ENCODE data around the gene MRPL52.
"Not testable (repeated sequence)": the region's sequence is repeated elsewhere in the genome, so short reads cannot be mapped to it uniquely, and the experiment has no call there.

The MRPL52 gene

GRCh38 chr14:22811722-22812121 lies 18.0 kb upstream of the MRPL52 start:
- no peak for DNase-seq

GRCh38 chr14:22812744-22813143 lies 16.9 kb upstream of the MRPL52 start:
- DNase-seq: no peak

DNA sequence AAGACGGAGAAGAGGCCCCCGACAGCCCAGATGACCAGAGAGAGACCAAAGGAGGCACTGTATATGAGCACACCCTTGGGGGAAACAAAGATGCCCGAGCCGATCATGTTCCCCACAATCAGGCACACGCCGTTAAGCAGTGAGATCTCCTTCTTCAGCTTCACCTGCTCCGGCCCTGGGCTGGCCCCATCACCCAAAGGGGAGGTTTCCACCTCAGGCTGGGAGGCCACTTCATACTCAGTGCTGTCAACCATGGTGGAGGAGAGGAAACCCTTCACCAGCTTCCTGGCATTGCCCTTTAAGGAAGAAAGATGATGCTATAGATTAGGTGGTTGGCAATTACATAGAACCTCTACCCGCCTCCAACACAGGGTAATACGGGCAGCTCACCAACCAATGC lies 16.5 kb upstream of the MRPL52 start:
- no peak for DNase-seq

GRCh38 chr14:22814373-22814772 lies 15.3 kb upstream of the MRPL52 start:
- DNase-seq: no peak

GRCh38 chr14:22814941-22815713 lies 14.6 kb upstream of the MRPL52 start, which contains the start of gene SLC7A7:
Gene SLC7A7, minus strand, starts transcription at chr14:22815435. Its CDS starts 2,037 bp downstream, at chr14:22813398.
- no peak for DNase-seq

DNA sequence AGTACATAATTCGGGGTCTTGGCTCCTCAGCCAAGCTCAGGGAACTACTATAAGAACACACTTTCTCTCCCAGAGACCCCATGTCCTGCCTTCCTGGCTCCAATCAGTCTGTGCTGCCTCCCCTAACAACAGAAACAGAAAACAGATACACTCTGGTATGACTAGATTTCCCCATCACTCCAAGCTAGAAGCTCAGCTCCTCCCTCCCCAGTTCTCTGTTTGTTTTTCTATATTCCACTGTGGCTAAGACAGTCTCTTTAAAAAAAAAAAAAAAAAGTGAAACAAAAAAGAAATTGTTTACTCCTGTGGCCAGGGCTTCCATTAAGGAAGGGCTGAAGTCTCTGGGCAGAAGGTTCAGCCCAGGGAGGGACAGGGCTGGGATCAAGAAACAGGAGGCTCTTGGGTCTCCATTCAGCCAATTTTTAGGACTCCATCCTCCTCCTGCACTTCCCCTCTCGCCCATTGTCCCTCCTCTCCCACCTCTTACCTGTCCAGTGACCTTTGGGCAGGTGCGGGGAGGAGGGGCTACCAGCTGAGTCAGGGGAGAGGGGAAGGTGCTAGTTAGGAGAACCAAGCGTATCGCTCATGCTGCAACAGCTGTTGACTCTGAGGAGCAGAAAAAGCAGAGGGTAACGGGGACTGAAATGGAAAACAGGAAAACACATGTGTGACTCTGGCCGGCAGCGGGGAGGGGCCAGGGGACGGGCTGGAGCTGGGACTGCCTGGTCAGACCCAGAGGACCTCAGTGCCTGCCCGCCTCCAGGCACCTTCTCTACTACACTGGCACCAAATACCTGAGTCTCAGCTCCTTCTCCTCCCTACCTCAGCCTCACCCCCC lies 10.3 kb upstream of the MRPL52 start:
- DNase-seq: no peak

DNA sequence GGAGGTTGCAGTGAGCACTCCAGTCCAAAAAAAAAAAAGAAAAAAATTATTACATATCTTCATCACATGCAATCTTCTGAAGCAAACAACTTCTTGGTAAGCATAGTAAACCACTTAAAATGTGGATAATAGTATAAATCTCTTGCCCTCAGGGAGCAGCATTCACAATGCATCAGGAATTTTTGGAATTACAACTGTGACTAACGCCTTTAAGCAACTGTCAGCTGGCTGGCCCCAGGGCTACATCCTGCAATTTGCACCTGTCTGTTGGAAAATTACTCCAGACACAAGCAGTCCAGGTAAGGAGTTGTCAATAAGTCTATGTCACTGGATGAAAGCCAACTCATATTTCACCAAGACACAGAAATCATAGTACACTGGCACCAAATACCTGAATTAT lies 9.0 kb upstream of the MRPL52 start:
- DNase-seq: no peak

- DNase-seq: no peak
These were observed 8.3 kb upstream of the MRPL52 start for GRCh38 chr14:22821193-22822015.

DNA sequence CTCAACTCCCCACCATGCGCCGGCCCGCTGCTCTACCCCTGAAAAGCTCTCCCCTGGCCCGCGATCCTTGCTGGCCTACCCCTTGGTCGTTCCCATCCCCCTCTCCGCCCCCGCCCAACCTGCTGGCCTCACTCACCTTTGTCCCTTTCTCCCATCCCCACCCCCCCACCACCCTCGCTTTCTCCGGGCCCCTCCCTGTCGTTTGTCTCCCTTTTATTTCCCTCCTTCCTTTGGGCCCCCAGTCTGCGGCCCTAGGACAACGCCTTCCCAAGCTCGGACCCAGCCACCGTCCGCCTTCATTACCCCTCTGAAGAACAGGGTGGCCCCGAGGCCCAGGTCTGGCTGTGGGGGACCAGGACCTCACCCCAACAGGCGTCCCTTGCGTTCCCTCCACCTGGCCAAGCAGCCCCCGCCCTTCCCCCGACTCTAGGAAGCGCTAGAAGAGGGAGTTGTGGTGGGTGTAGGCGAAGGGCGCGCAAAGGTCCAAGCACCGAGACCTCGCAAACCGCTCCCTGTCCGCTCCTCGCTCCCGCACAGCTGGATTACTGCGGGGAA lies 7.6 kb upstream of the MRPL52 start:
- DNase-seq: no peak

GRCh38 chr14:22822571-22823098 lies 7.1 kb upstream of the MRPL52 start:
- peak; percentile 69 to 79 for DNase-seq

GRCh38 chr14:22824711-22825359 lies 4.9 kb upstream of the MRPL52 start:
- no peak for DNase-seq

- DNase-seq: not testable (repeated sequence)
These were observed 519 bp upstream of the MRPL52 start for GRCh38 chr14:22829076-22829660.

DNA sequence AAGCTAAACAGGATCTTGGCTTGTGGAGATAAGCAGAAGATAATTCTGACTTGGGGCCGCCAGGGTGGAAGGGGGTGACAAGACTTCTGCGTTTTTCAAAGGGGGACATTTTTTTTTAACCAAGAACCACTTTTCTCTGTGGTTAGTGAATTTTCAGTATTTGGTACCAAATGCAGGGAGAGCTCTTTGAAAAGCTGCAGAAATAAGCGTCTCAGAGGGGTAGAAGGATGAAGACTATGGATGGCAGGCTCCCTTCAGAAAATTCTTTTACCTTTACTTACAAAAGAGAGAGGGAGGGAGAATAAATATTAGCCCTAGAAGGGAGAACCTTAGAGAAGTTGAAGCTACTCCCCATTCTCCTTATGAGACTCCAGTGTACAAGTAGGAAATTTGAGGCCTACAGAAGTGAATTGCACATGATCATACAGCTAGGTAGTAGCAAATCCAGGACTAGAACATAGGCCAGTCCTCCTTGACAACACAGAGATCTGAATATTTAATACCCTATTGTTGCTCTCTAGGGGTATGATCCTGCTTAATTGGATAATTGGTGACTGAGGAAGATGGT lies 840 bp downstream of the MRPL52 start:
- no peak for DNase-seq

- DNase-seq: no peak
These were observed 5.8 kb downstream of the MRPL52 start for GRCh38 chr14:22835505-22835904.

GRCh38 chr14:22836301-22837113 lies 6.8 kb downstream of the MRPL52 start, which contains the start of gene MMP14:
Gene MMP14, plus strand, starts transcription at chr14:22836585. Its CDS starts 233 bp downstream, at chr14:22836818.
- DNase-seq: no peak

DNA sequence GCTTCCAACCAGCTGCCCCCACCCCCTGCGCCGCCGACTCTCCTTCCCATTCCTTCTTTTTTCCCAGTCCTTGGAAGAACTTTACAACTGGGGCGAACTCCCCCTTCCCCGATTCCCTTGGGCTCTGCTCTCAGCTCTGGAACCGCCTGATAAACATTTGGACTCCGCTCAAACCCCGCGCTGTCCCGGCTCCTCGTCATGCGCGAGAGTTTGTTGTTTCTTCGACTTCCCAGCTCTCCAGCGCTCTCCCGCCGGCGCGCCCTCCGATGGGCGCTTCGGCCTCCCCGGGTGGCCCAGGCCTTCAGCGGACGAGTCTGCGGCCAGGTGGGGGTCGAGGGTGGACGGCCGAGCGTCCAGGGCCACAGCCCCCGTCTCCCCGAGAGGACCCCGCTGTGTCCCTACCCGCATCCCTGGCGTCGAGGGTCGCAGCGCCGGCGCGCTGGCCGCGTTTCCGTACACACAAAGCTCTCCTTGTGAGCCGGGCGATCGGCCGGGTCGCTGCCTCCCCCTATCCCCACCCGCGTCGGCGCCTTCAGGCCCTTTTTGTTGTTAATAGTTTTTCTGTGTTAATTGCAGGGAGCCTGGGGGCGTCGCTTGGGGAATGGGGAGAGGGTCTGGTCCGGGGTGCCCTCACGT lies 7.5 kb downstream of the MRPL52 start:
- DNase-seq: no peak

DNA sequence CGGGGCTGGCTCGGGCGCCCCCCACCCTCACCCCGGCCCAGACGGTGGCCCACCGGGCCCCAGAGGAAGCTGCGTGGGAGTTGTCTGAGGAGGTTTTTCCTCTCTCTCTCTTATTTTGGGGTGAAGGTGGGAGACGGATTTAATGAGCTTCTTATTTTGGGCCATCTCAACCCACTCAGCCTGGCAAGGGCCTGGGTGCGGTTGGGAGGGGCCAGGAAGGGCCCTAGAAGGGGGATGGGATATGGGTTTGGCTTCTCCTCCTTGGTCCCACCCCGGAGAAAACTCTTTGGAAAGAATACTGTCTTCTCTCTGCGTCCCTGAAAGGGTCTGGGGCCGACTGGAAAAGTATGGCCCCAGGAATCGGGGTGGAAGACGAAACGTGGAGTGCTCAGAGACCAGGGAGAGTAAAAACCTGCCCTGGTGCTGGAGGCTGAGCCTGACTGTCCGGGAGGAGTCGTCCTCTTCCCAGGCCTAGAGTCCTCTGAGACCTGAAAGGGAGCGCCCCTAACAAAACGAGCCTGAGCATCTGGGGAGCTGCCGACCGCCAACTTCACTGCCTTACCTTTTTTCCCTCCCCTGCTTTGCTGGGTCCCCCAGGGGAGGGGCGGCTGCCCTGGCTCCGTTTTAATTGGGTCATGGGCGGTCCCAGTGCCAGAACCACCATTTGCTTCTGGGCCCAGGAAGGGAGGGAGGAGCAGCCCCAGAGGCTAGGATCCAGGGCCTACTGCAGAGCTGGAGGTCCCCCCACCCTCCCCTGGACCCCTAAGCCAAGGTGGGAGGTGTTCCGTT lies 8.3 kb downstream of the MRPL52 start:
- no peak for DNase-seq

- DNase-seq: no peak
These were observed 8.9 kb downstream of the MRPL52 start for GRCh38 chr14:22838631-22839041.

Measured in CD4-positive, alpha-beta T cell treated with Interferon alpha-2 for 1 hour (primary cell).